H1 (cell line): Measurements from ENCODE around the gene DEAF1. TPM values are rescaled to one million over a fixed set of nuclear protein-coding genes. Genes with fewer than 3 reads are reported as not detected.

Experiments
- HDAC2 ChIP-seq, 2 experiments: fragments of 300-600 bp in 1 of 2; sonication (generic) in 1 of 2; IDR thresholded peaks; 2 replicates each; pipeline ENCODE4 v1.6.1; 2011 to 2012; ENCODE audit warnings: low read depth in 2 of 2, low read length in 2 of 2, mild to moderate bottlenecking in 2 of 2, moderate library complexity in 2 of 2, borderline replicate concordance in 1 of 2, inconsistent platforms in 1 of 2
- POLR2AphosphoS5 ChIP-seq: IDR thresholded peaks from 2 replicates; pipeline ENCODE4 v1.6.1; 2011; ENCODE audit warnings: low read depth, low read length
- RNF2 ChIP-seq: fragments of 200-900, 300-1000 bp; sonication (generic); IDR thresholded peaks from 2 replicates; pipeline ENCODE4 v1.7.1; 2016; ENCODE audit warnings: borderline replicate concordance, low read depth, mild to moderate bottlenecking, antibody characterized with exemption, low read length; ENCODE audit not compliant: poor library complexity, severe bottlenecking; ENCODE audit errors: missing control alignments
- SRF ChIP-seq: IDR thresholded peaks from 2 replicates; pipeline ENCODE4 v1.6.1; 2011; ENCODE audit warnings: mild to moderate bottlenecking, low read depth, low read length, moderate library complexity
- TAF7 ChIP-seq: optimal IDR thresholded peaks from 2 replicates; pipeline ENCODE3; 2011; ENCODE audit warnings: low read depth, mild to moderate bottlenecking, inconsistent platforms, low read length, moderate library complexity, borderline replicate concordance
- polyA plus RNA-seq, 7 experiments: library from polyadenylated mRNA; depleted of rRNA in 3 of 7; stranded (reverse) in 5 of 7; unstranded in 2 of 7; fragments of >200 nt in 5 of 7; fragments of 200-250 nt in 2 of 7; gene quantifications; 1 replicate in 5 of 7; 2 replicates in 1 of 7; 4 replicates in 1 of 7; pipeline versions ENCODE4 v1.2.1 to v1.2.3, GENCODE V29; 2011 to 2013; ENCODE audit warnings: missing spikeins in 2 of 7, mixed read lengths in 2 of 7
- total RNA-seq: library from RNA; stranded (reverse); fragmentation: NEBNext Ultra II Directional; extraction: Animal tissue kit (Norgen Biotek cat#: 25700); gene quantifications from 2 replicates; pipeline ENCODE4 v1.2.1, GENCODE V29; 2021
- TF ChIP-seq, protein P1 (sequence below): IDR thresholded peaks from 2 replicates; pipeline ENCODE4 v1.6.1; 2012; ENCODE audit warnings: inconsistent platforms
- TF ChIP-seq, protein P2 (sequence below), 3 experiments: IDR thresholded peaks; 1 replicate in 2 of 3; 2 replicates in 1 of 3; pipeline versions ENCODE4 v1.5.1 to v1.6.1; 2011; ENCODE audit warnings: low read length in 3 of 3, mild to moderate bottlenecking in 3 of 3, inconsistent platforms in 2 of 3, low read depth in 1 of 3, moderate library complexity in 1 of 3; ENCODE audit not compliant: insufficient read depth in 1 of 3; ENCODE audit errors: control extremely low read depth in 1 of 3

The DEAF1 gene
- total and polyA plus RNA-seq, 2 of the 8 experiments (the other 6 are each of a cell fraction or from before 2014, with no cell fraction given): 47.3 to 58.4 TPM

DNA sequence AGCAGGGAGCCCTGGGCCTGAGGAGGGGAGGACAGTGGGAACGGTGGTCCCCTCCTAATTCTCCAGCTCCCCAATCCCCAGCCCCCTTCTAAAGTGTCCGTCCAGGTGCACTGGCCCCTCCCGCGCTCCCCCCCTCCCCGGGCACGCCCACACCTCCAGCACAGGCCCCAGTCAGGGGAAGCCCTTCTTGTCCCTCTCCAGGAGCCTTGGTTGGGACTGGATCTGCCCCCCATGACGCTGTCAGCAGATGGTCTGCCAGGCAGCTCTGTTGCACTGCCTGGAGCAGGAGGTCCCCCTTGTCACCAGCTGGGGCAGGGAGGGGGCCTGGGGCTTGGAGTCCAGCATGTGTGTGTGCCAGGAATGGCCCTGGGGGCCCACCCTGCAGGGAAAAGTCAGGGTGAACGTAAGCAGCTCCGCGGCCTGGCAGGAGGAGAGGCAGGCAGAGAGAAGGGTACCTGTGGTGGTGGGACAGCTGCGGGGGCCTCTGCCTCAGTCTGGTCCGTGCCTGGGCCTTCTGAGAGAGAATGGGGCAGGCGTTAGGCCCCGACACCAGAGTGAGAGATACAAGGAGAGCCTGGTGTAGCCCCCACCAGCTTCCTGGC lies 80.9 kb downstream of the DEAF1 start (continued):
- TF ChIP-seq RNF2 (no peak), TAF7 (no peak), POLR2AphosphoS5 (no peak; the same call in 1 of the 2 replicates), SRF (no peak), HDAC2 (IDR thresholded peaks at IDR 0.05; ENCODE audit: borderline replicate concordance in 1 of 2, low read depth in 2 of 2, low read length in 2 of 2) (no peak)
- TF ChIP-seq, protein P1, sequence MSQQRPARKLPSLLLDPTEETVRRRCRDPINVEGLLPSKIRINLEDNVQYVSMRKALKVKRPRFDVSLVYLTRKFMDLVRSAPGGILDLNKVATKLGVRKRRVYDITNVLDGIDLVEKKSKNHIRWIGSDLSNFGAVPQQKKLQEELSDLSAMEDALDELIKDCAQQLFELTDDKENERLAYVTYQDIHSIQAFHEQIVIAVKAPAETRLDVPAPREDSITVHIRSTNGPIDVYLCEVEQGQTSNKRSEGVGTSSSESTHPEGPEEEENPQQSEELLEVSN: no peak
- TF ChIP-seq, protein P2, sequence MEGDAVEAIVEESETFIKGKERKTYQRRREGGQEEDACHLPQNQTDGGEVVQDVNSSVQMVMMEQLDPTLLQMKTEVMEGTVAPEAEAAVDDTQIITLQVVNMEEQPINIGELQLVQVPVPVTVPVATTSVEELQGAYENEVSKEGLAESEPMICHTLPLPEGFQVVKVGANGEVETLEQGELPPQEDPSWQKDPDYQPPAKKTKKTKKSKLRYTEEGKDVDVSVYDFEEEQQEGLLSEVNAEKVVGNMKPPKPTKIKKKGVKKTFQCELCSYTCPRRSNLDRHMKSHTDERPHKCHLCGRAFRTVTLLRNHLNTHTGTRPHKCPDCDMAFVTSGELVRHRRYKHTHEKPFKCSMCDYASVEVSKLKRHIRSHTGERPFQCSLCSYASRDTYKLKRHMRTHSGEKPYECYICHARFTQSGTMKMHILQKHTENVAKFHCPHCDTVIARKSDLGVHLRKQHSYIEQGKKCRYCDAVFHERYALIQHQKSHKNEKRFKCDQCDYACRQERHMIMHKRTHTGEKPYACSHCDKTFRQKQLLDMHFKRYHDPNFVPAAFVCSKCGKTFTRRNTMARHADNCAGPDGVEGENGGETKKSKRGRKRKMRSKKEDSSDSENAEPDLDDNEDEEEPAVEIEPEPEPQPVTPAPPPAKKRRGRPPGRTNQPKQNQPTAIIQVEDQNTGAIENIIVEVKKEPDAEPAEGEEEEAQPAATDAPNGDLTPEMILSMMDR (IDR thresholded peaks at IDR 0.05; ENCODE audit: control extremely low read depth in 1 of 3, insufficient read depth in 1 of 3, low read depth in 1 of 3, low read length in 3 of 3): no peak
